Lower lobe of right lung (tissue), 2 donors: ENCODE results near the gene MTCL1. TPM values are rescaled to one million over a fixed set of nuclear protein-coding genes. Genes with fewer than 3 reads are reported as not detected.

Source experiments
- ATAC-seq, 2 donors: fragments of 200-7000 bp; cut with Tn5 transposase; one replicate each; pipeline ENCODE4 v1.9.1; 2020 to 2022; ENCODE audit warnings: mild to moderate bottlenecking in 2 of 2, moderate library complexity in 2 of 2
- DNase-seq: peaks from one replicate; pipeline ENCODE4 v3.0.0-alpha.2; 2020
- H3K27ac ChIP-seq: fragments of 200-600 bp; one replicate; pipeline ENCODE4 v1.8.0; 2022
- H3K27me3 ChIP-seq: fragments of 200-600 bp; one replicate; pipeline ENCODE4 v1.8.0; 2022; ENCODE audit warnings: low read depth
- H3K36me3 ChIP-seq: fragments of 200-600 bp; one replicate; pipeline ENCODE4 v1.8.0; 2022; ENCODE audit warnings: mild to moderate bottlenecking
- H3K4me1 ChIP-seq: fragments of 200-600 bp; one replicate; pipeline ENCODE4 v1.8.0; 2022
- H3K4me3 ChIP-seq: fragments of 200-600 bp; one replicate; pipeline ENCODE4 v1.8.0; 2022; ENCODE audit warnings: mild to moderate bottlenecking
- H3K9me3 ChIP-seq: fragments of 200-600 bp; one replicate; pipeline ENCODE4 v1.8.0; 2022
- intact Hi-C: fragments of 100-400 bp; cut with DNase I; formaldehyde crosslinking; loops from one replicate; pipeline ENCODE4 v1.11.0; 2022
- total RNA-seq: library from RNA; stranded (reverse); fragmentation: NEBNext Ultra II Directional; extraction: Animal tissue kit (Norgen Biotek cat#: 25700); gene quantifications from one replicate; pipeline ENCODE4 v1.2.1, GENCODE V29; 2021
- TF ChIP-seq, protein P1 (sequence below): fragments of 200-600 bp; IDR thresholded peaks from one replicate; pipeline ENCODE4 v1.8.0; 2022; ENCODE audit warnings: antibody characterized with exemption, mild to moderate bottlenecking
- donor health status: DM: no; HTN: yes; CAD: no; lungs with severe emphysema.

MTCL1 gene
- total RNA-seq, 1 donor from 2014 or later, result 7.9 TPM

DNA sequence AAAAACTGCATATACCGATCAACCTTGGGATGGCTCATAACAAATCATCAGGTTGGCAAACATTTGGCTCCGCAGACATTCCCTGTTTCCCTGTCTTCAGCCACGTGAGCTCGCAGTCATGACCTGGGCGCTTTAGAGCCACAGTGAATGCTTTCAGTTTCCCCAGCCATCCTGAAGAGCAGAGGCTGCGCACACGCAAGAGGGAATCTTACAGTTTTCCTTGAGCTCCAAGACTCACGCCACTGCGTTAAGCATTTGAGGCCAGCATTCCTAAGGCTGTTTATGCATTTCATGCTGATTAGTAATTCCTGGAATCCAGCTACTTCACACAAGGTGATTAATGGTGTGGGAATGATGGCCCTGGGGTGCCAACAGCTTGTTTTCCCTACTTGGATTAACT lies 95.1 kb downstream of the MTCL1 start:
- Histone ChIP-seq H3K27me3 (no peaks in the 10 kb centered on the region), H3K9me3 (no peaks in the 10 kb centered on the region), H3K36me3 (no peaks in the 10 kb centered on the region), H3K4me1 (no peaks in the 10 kb centered on the region), H3K27ac (peak overlapping the region; percentile 11), H3K4me3 (no peak overlapping the region)
- ATAC-seq (peak; percentile 68 to 76), DNase-seq (no peak)
- TF ChIP-seq, protein P1, sequence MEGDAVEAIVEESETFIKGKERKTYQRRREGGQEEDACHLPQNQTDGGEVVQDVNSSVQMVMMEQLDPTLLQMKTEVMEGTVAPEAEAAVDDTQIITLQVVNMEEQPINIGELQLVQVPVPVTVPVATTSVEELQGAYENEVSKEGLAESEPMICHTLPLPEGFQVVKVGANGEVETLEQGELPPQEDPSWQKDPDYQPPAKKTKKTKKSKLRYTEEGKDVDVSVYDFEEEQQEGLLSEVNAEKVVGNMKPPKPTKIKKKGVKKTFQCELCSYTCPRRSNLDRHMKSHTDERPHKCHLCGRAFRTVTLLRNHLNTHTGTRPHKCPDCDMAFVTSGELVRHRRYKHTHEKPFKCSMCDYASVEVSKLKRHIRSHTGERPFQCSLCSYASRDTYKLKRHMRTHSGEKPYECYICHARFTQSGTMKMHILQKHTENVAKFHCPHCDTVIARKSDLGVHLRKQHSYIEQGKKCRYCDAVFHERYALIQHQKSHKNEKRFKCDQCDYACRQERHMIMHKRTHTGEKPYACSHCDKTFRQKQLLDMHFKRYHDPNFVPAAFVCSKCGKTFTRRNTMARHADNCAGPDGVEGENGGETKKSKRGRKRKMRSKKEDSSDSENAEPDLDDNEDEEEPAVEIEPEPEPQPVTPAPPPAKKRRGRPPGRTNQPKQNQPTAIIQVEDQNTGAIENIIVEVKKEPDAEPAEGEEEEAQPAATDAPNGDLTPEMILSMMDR, result no peak
- intact Hi-C loops, result no loop called here

GRCh38 chr18:8800876-8801262 lies 95.5 kb downstream of the MTCL1 start:
- ATAC-seq, result peak in 1 of 2 donors; percentile 30
- H3K4me3 ChIP-seq, result no peak overlapping the region
- no peaks in the 10 kb centered on the region for H3K36me3 ChIP-seq
- H3K27me3 ChIP-seq, result no peaks in the 10 kb centered on the region
- no peaks in the 10 kb centered on the region for H3K4me1 ChIP-seq
- H3K27ac ChIP-seq, result peak overlapping the region; percentile 11
- TF ChIP-seq, protein P1, result no peak
- H3K9me3 ChIP-seq, result no peaks in the 10 kb centered on the region
- intact Hi-C loops, result no loop called here
- DNase-seq, result no peak

DNA sequence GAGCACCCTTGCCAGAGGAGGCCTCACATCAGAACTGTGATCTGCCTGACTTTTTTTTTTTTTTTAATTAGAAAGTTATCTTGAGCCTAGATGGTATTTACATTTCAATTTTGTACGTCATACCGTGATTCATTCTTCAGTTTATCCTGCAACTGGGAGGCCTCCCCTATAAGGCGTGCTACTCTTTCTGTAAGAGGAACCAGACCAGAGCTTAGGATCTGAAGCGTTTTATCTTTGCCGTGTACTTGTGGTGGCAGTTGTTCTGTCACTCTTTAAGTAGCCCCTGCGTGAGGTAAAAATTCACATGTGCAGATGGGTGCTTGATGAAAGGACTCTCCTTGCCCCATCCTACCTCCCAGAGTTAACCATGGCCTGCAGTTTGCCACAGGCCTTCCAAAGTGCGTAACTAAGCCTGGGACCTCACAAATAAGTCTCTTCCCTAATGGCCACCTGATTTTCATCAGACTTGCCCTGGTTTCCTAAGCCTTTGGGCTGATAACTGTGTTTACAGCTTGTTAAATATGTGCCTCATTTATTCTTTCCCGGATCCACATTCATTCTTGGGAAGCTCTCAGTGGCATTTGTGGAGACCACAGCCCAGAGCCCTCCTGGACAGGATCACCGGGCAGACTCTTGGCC lies 96.0 kb downstream of the MTCL1 start:
- Histone ChIP-seq H3K27ac (no peak overlapping the region), H3K4me1 (no peaks in the 10 kb centered on the region), H3K4me3 (no peak overlapping the region), H3K27me3 (no peaks in the 10 kb centered on the region), H3K9me3 (no peaks in the 10 kb centered on the region), H3K36me3 (no peaks in the 10 kb centered on the region)
- DNase-seq (no peak), ATAC-seq (no peak)
- TF ChIP-seq, protein P1, result no peak
- intact Hi-C loops, result no loop called here

DNA sequence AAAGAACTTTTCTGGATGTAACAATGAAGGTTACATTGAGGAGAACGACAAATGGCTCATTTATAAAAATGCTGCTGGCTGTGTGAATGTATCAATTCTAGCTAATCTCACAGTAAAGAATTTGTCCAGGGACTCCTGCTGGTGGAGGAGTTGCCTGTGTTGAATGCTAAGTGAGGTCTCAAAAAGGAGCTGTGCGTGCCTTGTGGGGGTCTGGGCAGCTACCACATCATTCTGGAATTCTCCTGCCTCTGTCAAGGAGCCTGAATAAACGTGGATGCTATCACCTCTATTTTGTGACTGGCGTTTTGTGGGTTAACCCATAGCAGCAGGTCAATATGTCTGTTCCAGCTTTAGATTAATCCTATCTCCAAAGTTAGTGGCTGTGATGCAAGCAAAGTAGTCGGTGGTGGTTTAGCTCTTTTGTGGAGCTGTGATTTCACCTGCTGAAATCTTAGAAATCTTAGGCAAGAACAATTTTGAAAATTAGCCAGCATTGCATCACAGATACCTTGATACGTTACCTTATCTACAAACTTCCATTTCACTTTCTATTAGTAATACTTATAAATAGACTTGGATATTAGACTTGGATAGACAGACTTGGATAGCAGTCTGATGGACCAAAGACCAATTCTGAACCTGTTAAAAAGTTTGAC lies 96.8 kb downstream of the MTCL1 start:
- ATAC-seq, result no peak
- no peaks in the 10 kb centered on the region for H3K4me1 ChIP-seq
- H3K27ac ChIP-seq, result no peak overlapping the region
- H3K4me3 ChIP-seq, result no peak overlapping the region
- no peaks in the 10 kb centered on the region for H3K36me3 ChIP-seq
- intact Hi-C loops, result no loop called here
- TF ChIP-seq, protein P1, result no peak
- no peaks in the 10 kb centered on the region for H3K27me3 ChIP-seq
- no peaks in the 10 kb centered on the region for H3K9me3 ChIP-seq
- no peak for DNase-seq

DNA sequence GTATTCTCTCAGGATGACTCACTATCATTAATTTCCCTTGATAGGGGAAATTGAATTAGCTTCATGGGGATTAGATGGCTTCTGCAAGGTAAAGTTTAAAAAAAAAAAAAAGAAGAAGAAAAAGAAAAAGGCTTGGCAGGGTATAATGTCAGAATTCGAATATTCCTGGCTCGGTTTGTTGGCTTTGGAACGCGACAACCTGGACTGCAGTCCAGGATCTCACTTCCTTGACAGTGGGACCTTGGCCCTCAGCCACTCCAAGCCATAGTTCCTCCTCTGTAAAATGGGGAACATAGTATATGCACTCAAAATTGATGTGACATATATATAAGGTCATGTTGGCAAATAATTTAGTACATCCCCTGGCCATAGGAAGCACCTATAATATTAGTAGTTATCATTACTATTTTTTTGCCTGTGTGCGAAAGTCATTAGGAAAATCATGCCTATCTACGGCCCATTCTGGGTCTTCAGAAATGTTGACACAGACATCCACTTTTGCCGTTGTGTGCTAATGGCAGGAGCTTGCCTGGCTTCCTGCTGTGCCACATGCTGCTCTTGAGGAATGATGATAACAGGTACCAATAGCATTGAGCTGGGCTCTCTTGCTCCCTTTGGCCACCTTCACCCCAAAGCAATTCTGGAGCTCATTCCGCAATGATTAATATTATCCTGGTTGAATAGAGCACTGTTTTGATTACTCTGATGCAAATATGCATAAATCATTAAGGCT lies 97.9 kb downstream of the MTCL1 start:
- no peaks in the 10 kb centered on the region for H3K36me3 ChIP-seq
- no peaks in the 10 kb centered on the region for H3K4me1 ChIP-seq
- ATAC-seq, result no peak
- DNase-seq, result no peak
- H3K27me3 ChIP-seq, result no peaks in the 10 kb centered on the region
- H3K9me3 ChIP-seq, result no peaks in the 10 kb centered on the region
- H3K27ac ChIP-seq, result no peak overlapping the region
- H3K4me3 ChIP-seq, result no peak overlapping the region
- intact Hi-C loops, result no loop called here
- TF ChIP-seq, protein P1, result no peak
